GM21528 (cell line): ENCODE data around the gene EXT2.
A peak's percentile ranks its signal among the peaks of the same experiment; 100 is the strongest.

Experiments used
- ATAC-seq: cut with Tn5 transposase; IDR thresholded peaks from one replicate; pipeline ENCODE4 v1.9.1; 2021; ENCODE audit warnings: mild to moderate bottlenecking, moderate library complexity; ENCODE audit not compliant: unreplicated experiment, low FRiP score

EXT2 gene

DNA sequence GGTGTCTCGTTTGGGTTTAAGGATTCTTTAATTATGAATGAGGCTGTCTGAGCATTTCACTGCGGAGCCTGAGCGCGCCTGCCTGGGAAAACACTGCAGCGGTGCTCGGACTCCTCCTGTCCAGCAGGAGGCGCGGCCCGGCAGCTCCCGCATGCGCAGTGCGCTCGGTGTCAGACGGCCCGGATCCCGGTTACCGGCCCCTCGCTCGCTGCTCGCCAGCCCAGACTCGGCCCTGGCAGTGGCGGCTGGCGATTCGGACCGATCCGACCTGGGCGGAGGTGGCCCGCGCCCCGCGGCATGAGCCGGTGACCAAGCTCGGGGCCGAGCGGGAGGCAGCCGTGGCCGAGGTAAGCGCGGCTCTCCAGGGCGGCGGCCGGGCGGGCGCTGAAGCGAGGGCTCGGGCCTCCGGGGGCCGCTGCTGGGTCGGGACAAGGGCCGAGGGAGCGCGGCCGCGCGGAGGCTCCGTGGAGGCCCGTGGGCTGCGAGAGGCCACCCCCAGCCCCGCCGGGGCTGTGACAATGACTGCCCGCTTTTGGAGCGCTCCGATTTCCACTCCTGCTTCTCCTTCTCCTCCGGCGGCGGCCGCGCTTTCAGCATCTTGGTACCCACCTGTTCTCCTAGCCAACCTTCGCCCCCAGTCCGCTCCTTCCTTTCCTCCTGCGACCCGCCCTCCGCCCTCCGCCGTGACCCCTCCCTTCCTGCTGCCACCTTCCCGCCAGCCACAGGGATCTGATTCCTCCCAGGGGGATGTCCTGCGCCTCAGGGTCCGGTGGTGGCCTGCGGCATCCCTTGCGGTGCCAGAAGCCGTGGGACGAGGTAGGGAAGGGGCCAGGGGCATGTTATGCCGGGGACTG is at the start of gene EXT2:
TSS of gene EXT2 (plus strand) at position 173 of the 854 bp plus-strand sequence. CDS start 12,035 bp downstream, outside the sequence.
- ATAC-seq = peak; percentile 89

DNA sequence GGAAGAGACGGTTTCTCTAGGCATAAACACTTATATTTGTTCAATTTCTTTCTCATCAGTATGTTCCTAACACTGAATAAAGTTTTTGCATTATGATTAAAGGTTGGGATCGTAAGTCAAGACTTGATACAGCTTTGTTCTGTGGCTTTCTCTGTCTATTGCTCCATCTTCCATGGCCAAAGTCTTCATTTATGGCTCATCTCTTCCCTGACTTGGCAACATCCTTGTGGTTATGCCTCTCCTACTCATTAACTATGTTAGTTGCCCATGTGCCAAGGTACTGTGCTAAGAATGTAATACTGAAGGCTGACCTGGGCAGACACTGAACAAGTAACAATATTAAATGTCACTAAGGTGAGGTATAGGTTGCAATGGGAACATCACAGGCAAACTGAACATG is 49.3 kb upstream of the EXT2 start:
- ATAC-seq = no peak

DNA sequence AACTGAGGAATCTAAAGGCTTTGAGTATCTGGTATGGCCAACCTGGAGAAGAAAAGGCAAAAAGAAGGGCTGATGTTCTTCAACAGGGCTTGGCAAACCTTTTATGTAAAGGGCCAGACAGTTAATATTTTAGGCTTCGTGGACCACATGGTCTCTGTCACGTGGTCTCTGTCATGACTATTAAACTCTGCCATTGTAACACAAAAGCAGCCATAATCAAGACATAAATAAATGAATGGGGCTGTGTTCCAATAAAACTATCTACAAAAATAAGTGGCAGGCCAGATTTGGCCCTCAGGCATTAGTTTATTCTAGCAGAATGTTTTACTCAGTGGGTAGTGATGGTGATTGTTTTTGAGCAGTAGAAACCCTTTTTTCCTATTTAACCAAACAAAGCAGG is 48.2 kb upstream of the EXT2 start:
- no peak for ATAC-seq

DNA sequence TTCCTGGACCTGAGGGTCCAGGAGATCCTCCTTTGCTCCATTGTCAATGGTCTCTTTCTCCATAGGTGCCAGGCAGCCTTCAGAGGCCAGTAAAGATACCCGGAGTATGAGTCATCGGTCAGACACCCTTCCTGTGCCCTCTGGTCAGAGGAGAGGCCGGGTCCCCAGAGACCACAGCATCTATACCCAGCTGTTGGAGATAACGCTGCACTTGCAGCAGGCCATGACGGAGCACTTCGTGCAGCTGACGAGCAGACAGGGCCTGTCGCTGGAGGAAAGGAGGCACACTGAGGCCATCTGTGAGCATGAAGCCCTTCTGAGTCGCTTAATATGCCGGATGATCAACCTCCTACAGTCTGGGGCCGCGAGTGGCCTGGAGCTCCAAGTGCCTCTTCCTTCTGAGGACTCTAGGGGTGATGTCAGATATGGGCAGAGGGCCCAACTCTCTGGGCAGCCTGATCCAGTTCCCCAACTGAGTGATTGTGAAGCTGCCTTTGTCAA is 47.5 kb upstream of the EXT2 start, which contains the start of gene ACCSL:
TSS of gene ACCSL (plus strand) at position 51 of the 501 bp plus-strand sequence. CDS start at position 107, 56 bp downstream.
- ATAC-seq = no peak

DNA sequence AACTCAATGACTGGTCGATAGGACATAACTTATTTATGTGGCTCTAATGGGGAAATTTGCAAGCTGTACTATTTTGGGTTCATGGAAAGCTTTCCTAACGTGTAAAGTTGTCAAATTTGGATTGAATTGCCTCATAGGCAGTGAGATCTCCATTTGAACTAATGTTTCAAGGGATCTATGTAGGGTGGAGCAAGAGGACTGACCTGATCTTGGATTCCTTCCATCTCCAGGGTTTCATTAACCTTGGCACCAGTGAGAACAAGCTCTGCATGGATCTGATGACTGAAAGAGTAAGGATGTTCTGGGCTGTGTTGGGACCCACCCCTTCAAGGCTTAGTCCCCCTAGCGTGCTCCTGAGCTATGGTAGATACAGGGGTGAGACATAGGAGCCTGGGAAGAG is 45.6 kb upstream of the EXT2 start:
- ATAC-seq = no peak

DNA sequence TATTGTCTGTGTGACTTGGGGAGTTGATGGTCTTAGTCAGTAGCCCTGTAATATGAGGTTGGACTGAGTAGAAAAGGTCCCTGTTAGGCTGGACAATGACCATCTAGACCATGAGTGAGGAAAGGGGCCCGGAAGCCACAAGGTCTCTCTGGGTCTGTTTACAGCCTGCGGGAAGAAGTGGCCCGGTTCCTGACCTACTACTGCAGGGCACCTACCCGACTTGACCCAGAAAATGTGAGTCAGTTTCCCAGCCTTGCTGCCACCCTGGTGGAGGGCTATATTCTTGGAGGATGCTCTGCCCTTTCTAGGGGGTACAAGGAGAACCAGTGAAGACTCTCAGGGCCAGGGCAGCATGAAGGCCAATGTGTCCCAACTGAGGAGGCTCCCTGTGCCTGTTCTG is 44.3 kb upstream of the EXT2 start:
- no peak for ATAC-seq

DNA sequence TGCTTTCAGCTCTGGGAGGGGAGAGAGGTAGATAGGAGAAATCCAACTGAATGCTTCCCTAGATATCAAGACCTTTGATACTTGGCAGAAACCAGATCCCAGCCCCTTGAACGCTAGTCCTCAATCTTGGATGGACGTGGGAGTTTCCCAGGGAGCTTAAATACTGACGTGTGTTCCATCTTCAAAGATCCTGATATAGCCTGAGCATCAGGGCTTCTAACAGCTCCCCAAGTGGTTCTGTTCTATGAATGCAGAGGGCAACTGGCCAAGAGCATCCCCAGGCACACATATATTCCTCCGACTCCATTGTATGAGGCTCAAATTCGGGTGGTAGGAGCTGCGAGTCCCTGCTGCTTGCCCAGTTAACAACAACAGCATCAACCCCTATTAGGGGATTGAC is 38.1 kb upstream of the EXT2 start:
- ATAC-seq = no peak

DNA sequence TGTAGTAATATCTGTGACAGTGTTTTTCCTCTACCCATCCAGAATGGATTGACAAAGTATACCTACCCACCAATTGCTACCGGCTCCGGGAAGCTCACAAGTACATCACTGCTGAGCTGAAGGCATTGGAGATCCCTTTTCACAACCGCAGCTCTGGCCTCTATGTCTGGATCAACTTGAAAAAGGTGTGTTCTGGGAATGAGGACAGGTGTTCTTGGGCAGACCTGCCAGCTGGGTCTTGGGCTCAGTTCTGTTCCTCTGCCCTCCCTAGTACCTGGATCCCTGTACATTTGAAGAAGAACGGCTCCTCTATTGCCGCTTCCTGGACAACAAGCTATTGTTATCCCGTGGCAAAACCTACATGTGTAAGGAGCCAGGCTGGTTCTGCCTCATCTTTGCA is 37.2 kb upstream of the EXT2 start:
- no peak for ATAC-seq

DNA sequence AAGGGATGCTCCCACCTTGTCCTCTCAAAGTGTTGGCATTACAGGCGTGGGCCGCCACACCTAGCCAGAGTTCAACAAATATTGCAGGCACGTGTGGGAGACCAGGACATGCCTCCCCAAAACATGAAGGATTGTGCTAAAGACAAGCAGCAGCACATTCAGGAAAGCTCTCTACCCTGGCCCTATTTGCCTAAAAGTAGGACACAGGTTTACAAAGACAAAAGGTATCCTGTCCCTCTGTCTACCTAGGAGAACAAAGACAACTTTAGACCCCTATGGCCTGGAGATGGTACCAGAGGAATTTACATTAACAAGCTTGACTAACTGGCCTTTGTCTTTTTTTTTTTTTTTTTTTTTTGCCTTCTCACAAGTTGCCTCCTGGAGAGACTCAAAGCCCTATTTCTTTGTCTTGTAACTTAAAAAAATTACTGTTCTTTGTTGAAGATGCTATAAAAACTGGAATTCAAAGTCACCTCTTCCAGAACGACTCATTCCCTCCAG is 30.3 kb upstream of the EXT2 start:
- ATAC-seq = no peak

DNA sequence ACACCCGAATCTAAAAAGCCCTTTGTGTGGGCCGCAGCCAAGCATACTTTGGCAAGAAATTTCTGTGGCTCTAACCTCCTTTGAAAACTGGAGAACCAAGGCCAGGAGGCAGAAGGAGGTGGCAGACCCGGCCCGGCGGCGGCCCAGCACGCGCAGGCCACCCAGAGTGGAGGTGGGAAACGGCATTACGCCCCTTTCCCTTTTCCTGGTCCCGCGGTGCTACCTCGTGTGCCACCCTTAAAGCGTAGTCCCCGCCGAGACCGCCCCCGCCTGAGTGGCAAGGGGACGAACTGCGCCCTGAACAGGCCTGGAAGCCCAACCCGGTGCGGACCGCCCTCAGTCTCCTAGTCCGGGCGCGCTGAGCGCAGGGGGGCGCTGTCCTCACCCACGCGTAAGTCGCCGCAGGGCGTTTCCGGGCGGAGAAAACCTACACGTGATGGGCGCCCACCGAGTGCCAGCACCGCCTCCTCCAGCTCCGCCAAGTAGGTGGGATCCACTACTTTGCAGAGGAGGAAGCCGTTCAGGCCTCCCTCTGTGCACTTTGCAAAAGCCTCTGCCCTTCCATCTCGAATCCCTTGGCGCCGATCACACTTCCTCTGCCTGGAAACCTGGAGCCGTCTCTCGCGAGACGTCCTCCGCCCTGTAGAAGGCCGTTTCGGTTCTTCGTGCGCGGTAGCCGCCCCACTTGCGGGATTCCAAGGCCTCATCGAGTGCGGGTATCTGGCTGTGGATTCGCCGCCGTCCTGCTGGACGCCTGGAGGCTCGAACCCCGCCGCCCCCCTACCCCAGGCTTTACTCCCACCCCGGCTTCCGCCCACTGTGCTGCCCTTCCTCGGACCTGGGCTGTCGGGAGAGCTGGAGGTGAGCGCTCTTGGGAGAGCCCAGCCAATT is 29.4 kb upstream of the EXT2 start, which contains the start of gene ACCS:
TSS of gene ACCS (plus strand) at position 430 of the 891 bp plus-strand sequence. CDS start 1,358 bp downstream, outside the sequence.
- peak; percentile 98 for ATAC-seq

DNA sequence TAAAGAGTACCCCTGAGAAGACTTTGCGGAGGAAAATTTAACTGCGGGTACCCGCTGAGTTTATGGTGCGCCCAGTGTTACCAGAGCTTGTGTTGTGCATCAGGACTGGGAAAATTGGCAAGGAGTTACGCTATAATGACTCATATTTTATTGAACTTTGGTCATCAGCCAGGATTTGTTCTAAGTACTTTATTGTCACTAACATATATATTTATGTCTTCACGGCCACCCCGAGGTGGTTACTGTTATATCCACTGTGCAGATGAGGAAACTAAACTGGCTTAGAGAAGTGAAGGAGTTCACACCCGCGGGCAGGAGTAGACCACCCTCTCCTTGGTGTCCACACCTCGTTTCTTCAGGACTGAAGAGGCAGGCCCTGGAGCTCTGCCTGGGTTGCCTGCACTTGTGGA is 28.7 kb upstream of the EXT2 start:
- ATAC-seq = no peak

DNA sequence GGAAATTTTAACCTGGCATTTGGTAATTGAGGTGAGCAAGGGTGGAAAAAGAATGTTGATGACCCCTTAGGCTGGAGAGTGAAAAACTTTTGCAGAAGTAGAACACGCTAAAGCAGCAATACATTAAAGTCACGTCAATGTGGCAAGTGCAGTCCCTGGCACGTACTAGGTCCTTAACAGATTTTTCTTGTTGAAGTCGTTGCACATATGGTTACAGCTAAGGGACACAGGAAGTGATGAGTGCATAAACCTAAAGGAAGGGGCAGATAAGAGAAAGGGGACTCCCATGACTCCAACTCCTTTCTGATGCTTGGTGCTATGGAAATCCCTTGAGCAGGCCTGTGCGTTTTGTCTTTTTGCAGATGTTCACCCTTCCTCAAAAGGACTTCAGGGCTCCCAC is 28.2 kb upstream of the EXT2 start:
- no peak for ATAC-seq

DNA sequence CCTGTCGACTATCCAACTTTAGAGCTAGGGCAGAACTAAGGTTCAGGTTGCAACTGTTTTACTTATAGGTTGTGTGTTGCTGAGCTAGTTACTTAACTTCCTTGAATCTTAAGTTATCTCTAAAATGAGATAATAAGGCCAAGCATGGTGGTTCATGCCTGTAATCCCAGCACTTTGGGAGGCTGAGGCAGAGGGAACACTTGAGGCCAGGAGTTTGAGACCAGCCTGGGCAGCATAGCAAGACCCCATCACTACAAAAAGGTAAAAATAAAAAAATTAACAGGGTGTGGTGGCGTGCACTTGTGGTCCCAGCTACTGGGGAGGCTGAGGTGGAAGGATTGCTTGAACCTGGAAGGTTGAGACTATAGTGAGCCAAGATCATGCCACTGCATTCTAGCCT is 27.3 kb upstream of the EXT2 start:
- no peak for ATAC-seq

DNA sequence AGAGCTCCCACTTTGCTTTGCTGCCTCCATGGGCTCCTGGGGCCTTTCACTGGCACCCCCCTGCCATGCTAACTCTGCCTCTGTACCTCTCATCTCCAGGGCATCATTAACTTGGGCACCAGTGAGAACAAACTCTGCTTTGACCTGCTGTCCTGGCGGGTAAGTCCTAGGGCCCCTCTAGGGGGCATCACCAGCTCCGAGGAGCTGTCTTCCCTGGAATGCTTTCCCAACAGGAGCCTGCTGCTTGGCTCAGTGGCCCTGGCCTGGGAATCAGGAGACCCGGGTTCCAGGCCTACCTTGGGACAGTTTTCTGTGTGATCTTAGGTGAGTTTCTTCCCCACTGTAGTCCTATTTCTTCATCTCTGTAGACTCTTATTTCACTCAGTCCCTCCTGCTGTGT is 24.3 kb upstream of the EXT2 start:
- no peak for ATAC-seq

DNA sequence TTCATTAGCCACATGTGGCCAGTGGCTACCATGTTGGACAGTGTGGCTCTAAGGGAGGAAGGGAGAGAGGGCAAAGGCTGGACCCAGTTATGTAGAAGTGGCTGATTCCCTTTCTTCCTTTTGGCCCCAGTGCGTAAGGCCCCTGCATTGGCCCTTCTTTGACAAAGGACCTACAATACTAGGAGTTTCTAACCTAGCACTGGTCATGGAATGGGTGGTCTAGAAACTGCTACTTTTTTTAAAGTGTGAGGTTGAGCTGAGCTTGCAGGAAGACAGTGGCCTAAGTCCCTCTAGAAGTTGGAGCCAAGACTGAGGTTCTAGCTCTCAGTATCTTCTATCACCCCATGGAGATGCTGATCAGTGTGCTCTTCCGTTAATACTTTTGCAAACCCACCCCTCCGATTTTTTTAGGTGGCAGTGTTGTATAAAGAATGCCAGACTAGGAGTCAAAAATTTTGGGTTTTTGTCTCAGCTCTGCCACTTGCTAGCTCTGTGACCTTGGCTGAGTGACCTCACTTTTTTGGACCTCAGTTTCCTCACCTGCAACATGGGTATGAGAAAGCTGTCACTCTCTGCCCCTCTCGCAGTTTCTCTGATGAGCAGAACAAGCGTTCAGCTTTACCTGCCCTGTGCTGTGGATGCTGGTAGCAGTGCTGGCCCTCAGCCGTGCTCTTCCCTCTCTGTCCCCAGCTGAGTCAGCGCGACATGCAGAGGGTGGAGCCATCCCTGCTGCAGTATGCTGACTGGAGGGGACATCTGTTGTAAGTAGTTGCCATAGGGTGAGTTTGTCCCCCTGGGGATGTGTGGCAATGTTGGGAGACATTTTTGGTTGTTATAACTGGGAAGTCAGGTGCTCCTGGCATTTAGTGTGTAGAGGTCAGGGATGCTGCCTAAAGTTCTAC is 22.5 kb upstream of the EXT2 start:
- ATAC-seq = no peak

DNA sequence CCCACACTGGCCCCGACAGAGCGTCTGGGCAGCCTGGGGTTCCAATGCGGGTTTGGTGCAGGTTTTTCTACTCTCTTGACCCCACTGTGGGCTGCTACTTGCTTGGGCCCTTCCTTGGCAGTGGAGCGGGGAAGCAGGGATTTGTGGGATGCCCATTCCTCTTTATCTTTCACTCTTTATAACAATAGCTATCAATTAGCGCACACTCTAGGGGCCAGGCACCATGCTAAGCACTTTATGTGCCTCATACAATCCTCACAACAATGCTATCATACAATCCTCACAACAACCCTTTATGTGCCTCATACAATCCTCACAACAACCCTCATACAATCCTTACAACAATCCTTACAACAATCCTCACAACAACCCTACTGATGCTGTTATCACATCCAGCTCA is 16.7 kb upstream of the EXT2 start:
- no peak for ATAC-seq

DNA sequence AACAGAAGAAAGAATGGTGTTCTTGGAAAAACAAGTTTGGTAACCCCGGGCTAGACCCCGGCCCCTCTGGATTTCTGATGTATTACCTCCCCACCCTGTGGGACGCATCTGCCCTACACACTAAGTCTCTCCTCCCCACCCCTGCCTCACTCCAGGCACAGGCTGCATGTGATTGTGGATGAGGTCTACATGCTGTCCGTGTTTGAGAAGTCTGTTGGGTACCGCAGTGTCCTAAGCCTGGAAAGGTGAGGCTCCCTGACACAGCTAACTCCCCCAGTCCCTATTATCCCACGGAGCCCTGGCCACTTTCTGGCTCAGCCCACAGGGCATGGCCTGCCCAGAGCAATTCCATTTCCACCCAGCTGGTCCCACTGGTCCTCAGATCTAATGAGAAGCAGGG is 16.1 kb upstream of the EXT2 start:
- no peak for ATAC-seq

DNA sequence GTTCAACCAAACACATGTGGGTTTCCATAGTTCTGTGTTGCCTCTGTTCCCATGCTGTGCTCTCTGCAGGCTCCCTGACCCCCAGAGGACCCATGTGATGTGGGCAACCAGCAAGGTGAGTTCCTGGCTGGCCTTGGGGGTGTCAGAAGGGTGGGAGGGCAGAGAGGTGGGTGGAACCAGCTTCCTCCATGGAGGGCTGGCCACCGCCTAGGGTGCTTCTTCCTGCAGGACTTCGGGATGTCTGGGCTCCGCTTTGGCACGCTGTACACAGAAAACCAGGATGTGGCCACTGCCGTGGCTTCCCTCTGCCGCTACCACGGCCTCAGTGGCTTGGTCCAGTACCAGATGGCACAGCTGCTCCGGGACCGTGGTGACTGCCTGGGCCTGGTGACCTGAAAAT is 14.5 kb upstream of the EXT2 start:
- ATAC-seq = no peak

DNA sequence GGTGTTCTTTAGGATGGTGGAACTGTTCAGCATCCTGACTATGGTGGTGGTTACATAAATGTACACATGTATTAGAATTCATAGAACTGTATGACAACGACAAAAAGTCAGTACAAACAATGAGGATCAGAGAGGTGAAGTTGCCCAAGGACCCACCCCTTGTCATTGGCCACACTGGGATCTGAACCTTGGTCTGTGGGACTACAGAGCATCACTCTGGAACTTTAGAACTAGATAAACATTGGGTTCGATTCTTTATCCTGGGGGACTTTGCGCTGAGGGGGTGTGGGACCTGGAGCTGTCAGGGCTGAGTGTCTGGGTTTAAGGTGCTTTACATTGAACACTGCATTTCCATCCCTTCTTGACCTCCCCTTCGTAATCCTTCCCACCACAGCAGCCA is 12.8 kb upstream of the EXT2 start:
- no peak for ATAC-seq

DNA sequence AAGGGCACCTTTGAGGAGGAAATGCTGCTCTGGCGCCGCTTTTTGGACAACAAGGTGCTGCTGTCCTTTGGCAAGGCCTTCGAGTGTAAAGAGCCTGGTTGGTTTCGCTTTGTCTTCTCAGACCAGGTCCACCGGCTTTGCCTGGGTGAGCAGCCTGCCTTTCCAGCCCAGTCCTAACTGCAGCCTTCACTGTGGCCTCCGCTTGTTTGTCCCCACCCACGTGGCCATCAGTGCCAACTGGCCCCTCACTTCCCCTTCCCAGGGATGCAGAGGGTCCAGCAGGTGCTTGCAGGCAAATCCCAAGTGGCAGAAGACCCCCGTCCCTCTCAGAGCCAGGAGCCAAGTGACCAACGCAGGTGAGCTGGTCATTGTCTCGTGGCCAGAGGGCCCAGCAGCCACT is 12.0 kb upstream of the EXT2 start:
- no peak for ATAC-seq
